ENCODE results near the gene RBM33. TPM values are rescaled to one million over a fixed set of nuclear protein-coding genes. Genes with fewer than 3 reads are reported as not detected.

Gene RBM33
- total and polyA plus RNA-seq, 2 of the 13 experiments (the other 11 are each of a cell fraction or from before 2014, with no cell fraction given) = 12.4 to 28.9 TPM

DNA sequence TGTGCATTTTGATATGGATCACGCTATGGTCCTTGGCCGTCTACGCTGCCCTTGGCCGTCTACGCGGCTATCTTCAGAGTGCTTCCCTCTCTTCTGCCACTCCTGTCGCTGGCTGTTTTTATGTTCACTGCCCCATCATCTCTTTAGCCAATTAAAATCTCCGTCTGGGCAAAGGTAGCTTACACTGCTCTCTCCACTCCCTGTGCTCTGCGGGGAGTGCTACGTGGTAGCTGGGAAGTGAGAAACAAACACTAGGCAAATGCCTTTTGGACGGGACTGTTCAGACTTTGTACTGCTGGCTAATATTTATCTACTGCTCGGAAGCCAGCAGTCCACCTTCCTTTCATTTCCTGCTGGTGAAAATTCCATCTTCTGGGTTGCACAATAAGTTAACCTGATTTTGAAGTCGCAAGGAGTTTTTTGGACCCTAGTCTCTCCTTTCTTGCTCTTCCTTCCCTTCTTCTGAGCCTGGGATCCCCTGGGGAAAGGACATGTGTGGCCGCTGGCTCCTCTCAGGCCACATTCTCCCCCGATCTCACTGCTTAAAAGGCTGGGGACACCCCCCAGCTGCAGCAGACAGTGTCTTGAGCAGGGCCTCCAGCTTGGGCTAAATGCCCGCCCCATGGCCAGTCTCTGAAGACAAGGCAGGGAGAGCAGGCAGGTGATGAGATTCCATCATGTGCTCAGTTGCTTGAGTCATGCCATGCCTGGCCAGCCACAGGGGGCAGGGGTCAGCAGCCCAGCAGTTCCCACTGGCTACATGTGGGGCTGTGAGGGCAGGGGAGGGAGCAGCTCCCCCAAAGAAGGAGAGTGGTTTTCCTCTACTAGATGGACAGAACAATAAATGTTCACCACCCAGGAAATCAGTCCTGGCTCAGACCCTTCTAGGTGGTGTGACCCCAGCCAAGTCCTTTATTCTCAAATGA is 25.5 kb upstream of the RBM33 start (continued):
- TF ChIP-seq MXD4 (CRISPR knock-in tag; IDR thresholded peaks at IDR 0.05) = peak; percentile 14; the same call in 1 of the 2 replicates
- no peak for TF ChIP-seq ZFP36L2 (CRISPR knock-in tag; IDR thresholded peaks at IDR 0.05)
- TF ChIP-seq EHMT2 (IDR thresholded peaks at IDR 0.05; ENCODE audit: borderline replicate concordance, low read depth, low read length) = no peak; the same call in 1 of the 2 replicates
- no peak for TF ChIP-seq TOE1 (CRISPR knock-in tag; IDR thresholded peaks at IDR 0.05)
- no peak for TF ChIP-seq ZNF678 (CRISPR knock-in tag; IDR thresholded peaks at IDR 0.05)
- TF ChIP-seq SRSF1 (optimal IDR thresholded peaks at IDR 0.05; ENCODE audit: low read depth, low read length) = no peak
- TF ChIP-seq, protein P1, sequence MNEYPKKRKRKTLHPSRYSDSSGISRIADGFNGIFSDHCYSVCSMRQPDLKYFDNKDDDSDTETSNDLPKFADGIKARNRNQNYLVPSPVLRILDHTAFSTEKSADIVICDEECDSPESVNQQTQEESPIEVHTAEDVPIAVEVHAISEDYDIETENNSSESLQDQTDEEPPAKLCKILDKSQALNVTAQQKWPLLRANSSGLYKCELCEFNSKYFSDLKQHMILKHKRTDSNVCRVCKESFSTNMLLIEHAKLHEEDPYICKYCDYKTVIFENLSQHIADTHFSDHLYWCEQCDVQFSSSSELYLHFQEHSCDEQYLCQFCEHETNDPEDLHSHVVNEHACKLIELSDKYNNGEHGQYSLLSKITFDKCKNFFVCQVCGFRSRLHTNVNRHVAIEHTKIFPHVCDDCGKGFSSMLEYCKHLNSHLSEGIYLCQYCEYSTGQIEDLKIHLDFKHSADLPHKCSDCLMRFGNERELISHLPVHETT (CRISPR knock-in tag; conservative IDR thresholded peaks at IDR 0.05) = no peak
- peak; percentile 9; the same call in 1 of the 2 replicates for TF ChIP-seq KDM4B (CRISPR knock-in tag; IDR thresholded peaks at IDR 0.05)
- no peak for TF ChIP-seq WIZ (CRISPR knock-in tag; IDR thresholded peaks at IDR 0.05)
- TF ChIP-seq GZF1 (CRISPR knock-in tag; IDR thresholded peaks at IDR 0.05) = no peak
- no peak for TF ChIP-seq ZNF660 (CRISPR knock-in tag; IDR thresholded peaks at IDR 0.05; ENCODE audit: borderline replicate concordance, low read depth)
- peak; percentile 35; the same call in 1 of the 2 replicates for TF ChIP-seq GABPB1 (CRISPR knock-in tag; IDR thresholded peaks at IDR 0.05)
- TF ChIP-seq ZNF773 (CRISPR knock-in tag; IDR thresholded peaks at IDR 0.05; ENCODE audit: borderline replicate concordance) = no peak; the same call in 1 of the 2 replicates
- no peak for TF ChIP-seq ZNF7 (CRISPR knock-in tag; IDR thresholded peaks at IDR 0.05)
- no peak for TF ChIP-seq ZNF446 (CRISPR knock-in tag; IDR thresholded peaks at IDR 0.05)
- TF ChIP-seq HNRNPK (IDR thresholded peaks at IDR 0.05; ENCODE audit: low read depth, low read length, poor library complexity, severe bottlenecking) = no peak
- no peak for TF ChIP-seq MAFG (CRISPR knock-in tag; IDR thresholded peaks at IDR 0.05)
- TF ChIP-seq ZNF589 (CRISPR knock-in tag; conservative IDR thresholded peaks at IDR 0.05) = no peak
- peak; percentile 43; the same call in 1 of the 3 replicates for TF ChIP-seq MXI1 (IDR thresholded peaks at IDR 0.05; ENCODE audit: borderline replicate concordance, low read depth, low read length)
- no peak for TF ChIP-seq SMARCC2 (IDR thresholded peaks at IDR 0.05)
- TF ChIP-seq, protein P2, sequence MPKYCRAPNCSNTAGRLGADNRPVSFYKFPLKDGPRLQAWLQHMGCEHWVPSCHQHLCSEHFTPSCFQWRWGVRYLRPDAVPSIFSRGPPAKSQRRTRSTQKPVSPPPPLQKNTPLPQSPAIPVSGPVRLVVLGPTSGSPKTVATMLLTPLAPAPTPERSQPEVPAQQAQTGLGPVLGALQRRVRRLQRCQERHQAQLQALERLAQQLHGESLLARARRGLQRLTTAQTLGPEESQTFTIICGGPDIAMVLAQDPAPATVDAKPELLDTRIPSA (CRISPR knock-in tag; IDR thresholded peaks at IDR 0.05; ENCODE audit: borderline replicate concordance) = no peak
- peak; percentile 36; the same call in 1 of the 2 replicates for TF ChIP-seq CBX5 (CRISPR knock-in tag; IDR thresholded peaks at IDR 0.05; ENCODE audit: borderline replicate concordance)
- TF ChIP-seq HNRNPH1 (optimal IDR thresholded peaks at IDR 0.05; ENCODE audit: low read depth, low read length) = no peak
- TF ChIP-seq ZNF251 (CRISPR knock-in tag; IDR thresholded peaks at IDR 0.05) = no peak
- TF ChIP-seq, protein P3, sequence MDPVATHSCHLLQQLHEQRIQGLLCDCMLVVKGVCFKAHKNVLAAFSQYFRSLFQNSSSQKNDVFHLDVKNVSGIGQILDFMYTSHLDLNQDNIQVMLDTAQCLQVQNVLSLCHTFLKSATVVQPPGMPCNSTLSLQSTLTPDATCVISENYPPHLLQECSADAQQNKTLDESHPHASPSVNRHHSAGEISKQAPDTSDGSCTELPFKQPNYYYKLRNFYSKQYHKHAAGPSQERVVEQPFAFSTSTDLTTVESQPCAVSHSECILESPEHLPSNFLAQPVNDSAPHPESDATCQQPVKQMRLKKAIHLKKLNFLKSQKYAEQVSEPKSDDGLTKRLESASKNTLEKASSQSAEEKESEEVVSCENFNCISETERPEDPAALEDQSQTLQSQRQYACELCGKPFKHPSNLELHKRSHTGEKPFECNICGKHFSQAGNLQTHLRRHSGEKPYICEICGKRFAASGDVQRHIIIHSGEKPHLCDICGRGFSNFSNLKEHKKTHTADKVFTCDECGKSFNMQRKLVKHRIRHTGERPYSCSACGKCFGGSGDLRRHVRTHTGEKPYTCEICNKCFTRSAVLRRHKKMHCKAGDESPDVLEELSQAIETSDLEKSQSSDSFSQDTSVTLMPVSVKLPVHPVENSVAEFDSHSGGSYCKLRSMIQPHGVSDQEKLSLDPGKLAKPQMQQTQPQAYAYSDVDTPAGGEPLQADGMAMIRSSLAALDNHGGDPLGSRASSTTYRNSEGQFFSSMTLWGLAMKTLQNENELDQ (CRISPR knock-in tag; IDR thresholded peaks at IDR 0.05; ENCODE audit: borderline replicate concordance) = no peak
